ENCODE data around the gene GBX1.

GRCh38 chr7:151185762-151186639 is 18.5 kb upstream of the GBX1 start:
- TF ChIP-seq CTCF (IDR thresholded peaks at IDR 0.05): no peak
- TF ChIP-seq ZFX (IDR thresholded peaks at IDR 0.05; ENCODE audit: borderline replicate concordance): no peak
